CD4-positive, alpha-beta T cell treated with Interleukin-17A for 1 hour (primary cell): ENCODE results near the gene CCDC74B.
"Not testable (repeated sequence)": the region's sequence is repeated elsewhere in the genome, so short reads cannot be mapped to it uniquely, and the experiment has no call there.

ENCODE experiments used
- DNase-seq: peaks from one replicate; pipeline ENCODE4 v3.0.0-alpha.2; 2020

CCDC74B gene

DNA sequence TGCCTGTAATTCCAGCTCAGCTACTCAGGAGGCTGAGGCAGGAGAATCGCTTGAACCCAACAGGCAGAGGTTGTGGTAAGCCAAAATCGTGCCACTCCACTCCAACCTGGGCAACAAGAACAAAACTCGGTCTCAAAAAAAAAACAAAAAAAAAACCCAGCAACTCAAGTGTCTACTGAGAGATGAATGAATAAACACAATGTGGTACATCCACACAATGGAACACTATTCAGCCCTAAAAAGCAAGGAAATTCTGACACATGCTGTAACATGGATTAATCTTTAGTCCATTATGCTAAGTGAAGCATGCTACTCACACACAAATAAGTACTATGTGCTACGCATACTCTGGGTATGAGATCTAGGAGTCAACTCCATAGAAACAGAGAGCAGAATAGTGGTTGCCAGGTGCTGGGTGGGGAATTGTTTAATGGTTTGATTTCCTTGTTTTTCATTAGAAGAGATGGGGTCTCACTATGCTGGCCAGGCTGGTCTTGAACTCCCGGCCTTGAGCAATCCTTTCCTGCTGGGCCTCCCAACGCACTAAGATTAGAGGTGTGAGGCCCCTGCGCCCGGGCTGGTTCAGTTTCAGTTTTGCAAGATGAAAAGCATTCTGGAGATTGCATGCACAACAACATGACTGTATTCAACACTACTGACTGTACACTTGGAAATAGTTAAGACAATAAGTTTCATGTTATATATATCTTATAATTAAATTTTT lies 20.5 kb upstream of the CCDC74B start:
- no peak for DNase-seq

DNA sequence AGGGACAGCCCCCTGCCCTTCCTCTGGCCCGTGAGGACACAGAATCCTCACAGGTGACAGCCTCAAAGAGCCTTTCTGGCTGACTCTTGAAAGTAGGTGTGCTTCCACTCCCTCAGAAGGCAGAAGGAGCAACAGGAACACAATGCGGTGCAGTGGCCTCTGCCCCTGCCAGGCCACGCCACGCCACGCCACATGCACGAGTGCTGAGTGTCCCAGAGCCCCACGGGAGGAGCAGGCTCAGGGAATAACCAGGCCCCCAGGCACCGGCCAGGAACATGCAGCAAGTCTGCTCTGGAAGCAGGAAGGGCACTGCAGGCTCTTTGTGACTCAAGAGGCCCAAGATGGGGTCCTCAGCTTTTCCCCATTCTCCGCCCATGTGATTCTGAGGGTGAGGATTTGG lies 18.1 kb upstream of the CCDC74B start:
- DNase-seq, result no peak

DNA sequence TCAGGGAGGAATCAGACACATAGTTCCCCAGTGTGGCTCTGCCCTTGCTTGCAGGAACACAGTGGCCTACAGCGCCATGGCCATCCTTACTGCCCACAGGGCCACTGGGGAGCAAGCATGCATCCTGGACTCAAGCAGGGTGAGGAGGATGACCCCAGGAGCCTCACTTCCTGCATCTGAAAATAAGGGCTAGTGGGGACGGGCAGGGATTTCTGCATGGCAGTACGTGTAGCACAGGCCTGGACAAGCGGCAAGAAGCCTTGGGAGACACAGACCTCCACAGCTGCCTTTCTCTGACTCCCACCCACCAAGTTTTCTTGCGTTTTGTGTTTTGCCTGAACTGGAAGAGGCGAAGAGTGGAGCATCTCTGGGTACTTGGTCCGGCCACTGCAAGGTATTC lies 17.6 kb upstream of the CCDC74B start:
- not testable (repeated sequence) for DNase-seq

DNA sequence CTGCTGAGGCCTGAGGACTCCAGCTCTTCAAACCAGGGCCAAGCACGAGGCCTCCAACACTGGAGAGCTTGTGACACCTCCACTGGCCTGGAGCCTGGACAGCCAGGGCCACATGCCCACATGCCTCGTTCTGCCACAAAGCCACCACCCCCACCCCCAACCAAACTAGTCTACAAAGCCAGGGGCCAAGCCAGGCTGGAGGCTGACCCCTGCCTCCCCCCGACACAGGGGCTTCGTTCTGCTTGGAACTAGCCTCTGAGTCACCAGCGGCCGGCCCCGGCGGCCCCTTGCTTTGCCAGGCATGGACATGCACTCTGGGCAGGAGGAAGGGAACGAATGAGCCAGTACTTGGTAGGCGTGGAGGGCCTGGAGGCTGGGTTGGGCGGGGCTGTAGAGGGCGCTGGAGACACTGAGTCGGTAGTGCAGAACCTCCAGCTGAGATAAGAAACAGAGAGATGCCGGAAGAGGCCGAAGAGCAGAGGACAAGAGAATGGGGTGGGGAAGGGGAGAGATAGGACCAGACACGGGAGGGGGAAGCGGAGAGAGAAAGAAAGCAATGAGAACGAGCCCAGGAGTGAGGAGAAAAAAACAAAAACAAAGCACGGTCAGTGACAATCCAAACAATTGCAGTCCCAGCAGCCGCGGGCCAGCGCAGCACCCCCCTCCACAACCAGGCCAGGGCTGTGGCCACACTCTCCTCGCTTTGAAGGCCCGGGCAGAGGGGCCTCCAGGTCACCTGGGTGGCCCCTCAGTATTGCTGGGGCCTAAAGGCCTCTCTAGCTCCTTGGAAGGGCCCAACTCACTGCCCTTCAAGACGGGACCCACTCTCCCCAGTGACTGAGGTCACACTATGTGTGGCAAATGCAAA lies 16.2 kb upstream of the CCDC74B start:
- DNase-seq, result not testable (repeated sequence)

DNA sequence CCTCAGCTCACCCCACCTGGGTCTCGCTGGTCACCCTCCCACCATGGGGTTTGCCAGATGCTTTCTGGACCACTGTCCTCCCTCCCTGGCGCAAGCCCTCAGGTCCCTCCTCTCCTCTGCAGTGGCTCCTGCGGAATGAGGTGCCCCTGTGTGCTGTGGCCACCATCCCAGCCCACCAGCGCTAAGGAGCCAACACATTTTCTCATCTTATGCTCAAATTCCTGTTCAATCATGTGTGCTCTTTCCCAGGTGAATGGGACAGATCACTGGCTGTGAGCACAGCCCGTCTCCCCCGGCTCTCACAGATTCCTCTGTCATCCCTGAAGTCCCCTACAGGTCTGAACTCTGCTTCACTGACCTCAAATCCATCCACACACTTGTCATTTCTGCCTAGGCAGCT lies 15.2 kb upstream of the CCDC74B start:
- DNase-seq, result no peak

DNA sequence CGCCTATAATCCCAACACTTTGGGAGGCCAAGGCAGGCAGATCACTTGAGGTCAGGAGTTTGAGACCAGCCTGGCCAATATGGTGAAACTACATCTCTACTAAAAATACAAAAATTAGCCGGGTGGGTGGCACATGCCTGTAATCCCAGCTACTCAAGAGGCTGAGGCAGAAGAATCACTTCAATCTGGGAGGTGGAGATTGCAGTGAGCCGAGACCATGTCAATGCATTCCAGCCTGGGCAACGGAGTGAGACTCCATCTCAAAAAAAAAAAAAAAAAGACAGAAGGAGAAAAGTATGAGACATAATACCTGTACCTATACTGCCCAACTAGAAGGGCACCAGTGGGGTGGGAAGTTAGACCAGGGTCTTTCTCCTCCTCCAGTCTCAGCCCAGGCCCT lies 14.5 kb upstream of the CCDC74B start:
- DNase-seq, result not testable (repeated sequence)

DNA sequence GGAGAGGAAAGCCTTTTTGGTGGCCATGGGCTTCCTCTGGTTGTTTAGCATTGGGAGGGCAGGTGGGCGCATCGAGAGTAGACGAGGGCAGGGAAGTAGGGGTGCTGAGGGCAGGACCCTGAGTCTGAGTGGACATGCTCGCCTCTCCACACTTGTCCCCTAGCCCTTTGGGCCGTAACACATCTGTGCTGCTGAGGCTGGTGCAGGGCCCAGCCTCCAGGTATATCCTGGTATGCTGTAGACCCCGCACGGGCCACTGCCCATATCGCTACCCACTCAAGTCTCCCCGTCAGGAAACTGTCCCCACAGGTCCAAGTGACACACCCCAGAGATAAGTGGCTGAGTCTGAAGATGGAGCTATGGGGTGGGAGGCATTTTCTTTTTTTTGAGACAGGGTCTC lies 13.7 kb upstream of the CCDC74B start:
- DNase-seq, result no peak

DNA sequence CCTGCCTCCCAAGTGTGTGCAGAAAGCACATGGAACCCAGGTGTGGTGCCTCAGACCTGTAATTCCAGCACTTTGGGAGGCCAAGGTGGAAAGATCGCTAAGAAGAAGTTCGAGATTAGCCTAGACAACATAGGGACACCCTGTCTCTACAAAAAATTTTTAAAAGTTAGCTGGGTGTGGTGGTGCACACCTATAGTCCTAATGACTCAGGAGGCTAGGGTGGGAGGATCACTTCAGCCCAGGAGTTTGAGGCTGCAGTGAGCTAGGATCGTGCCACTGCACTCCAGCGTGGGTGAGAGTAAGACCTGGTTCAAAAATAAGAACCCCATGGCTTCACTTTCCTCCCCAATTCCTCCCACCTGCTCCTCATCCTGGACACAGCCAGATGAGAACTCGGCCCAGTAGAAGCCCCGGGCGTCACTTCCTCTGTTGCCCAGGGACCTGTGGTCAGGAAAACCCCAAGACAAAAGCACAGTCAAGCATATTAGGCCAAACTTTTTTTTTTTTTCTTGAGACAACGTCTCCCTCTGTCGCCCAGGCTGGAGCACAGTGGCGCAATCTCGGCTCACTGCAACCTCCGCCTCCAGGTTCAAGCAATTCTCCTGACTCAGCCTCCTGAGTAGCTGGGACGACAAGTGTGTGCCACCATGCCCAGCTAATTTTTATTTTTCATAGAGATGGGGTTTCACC lies 13.1 kb upstream of the CCDC74B start:
- peak; percentile 13 for DNase-seq

DNA sequence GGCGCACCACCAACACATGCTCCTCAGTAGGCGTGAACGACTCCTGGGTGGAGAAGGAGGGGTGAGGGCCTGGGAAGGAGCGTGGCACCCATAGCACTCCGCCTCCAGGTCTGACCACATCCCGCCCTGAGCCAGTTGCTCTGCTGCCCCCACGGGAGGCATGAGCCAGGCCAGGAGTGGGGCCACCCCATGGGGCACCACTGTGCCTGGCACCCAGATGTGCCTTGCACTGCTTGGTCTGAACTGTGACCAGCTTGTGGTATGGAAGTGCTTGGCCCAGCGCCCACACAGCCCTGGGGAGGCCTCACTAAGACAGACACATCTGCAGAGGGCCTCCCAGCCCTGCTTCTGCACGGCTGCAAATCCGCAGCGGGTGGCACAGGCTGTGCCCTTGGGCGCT lies 12.4 kb upstream of the CCDC74B start:
- DNase-seq, result not testable (repeated sequence)

DNA sequence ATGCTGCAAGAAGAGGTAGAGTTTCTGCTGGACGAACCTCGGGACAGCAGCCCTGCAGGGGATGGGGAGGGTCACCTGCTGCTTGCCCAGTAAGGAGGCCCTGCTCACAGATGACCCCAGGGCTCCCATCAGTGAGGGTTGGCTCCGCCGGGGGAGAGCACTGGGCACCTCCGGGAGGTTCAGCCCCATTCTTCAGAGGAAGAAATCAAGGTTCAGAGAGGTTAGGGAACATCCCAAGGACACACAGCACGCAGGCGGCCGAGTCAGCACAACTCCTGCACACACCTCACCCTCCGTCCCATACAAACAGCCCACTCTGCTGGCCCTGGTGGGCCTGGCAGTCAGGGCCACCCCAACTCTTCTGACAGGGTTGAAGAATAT lies 11.7 kb upstream of the CCDC74B start:
- DNase-seq, result no peak

DNA sequence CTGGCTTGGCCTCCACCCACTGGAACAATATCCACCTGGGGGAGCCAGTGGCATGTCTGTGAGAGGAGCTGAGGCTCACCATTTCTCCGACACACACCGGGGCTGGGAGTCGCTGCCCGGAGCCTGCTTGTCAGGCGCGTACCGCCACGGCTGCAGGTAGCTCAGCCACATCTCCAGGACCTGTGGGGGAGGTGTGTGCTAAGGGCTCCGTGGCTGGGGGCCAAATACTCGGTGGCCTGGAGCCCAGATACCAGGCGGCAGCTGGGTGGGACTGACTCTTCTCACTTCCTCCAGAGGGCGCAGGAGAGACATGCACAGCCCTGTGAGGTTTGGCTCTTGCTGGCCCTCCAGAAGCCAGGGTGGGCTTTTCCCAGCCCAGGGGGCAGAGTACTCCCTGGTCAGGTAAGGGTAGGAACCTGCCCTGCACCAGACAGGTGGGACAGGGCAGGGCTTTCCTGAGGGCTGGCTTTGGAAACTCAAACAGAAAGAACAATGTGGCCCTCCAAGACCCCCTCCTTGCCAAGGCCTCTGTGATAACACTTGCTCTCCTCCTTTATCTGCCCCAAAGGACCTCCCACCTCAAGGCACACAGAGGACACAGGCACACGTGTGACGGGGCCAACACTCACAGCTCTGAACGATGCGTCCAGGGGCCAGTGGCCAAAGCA lies 11.2 kb upstream of the CCDC74B start:
- DNase-seq, result peak; percentile 8

DNA sequence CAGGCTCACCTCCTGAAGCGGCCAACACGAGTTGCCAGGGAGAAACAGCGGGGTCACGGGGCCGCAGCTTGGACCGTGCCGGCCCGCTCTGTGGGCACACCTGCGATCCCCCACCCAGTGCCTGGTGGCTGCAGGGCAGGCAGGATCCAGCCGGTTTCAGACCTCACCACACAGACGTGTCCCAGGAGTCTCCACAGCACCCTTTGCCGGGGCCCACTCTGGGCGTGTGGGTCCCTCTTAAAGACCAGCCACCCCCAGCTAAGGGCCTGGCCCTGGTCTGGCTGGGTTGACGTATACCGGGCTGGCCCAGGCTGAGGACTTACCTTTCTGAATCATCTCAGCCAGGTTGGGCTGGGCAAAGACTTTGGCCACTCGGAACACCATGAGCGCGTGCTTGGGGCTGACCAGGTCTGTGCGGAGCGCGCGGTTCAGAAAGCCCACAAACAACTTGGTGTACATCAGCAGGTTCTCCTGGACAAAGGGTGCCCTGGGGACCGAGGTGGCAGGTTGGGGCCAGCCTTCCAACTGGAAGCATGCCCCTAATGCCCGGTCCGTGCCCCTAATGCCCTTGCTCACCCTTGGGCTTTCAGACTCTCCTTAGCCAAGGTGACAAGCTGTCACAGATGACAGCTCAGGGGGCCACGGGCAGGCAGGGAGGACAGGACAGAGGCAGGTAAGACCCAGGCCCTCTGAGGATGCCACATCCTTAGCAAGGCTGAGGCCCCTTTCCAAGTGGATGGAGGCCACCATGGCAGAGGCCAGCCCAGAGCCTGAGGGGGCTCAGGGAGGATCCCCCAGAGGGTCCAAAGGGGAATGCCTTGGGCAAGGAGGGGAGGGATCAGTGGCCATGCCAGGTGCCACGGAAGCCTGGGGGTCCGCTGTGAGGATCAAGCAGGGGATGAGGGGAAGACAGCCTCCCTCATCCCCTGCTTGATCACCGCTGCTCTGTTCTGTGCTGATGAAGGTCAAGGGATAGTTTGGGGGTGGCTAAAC lies 10.2 kb upstream of the CCDC74B start:
- no peak for DNase-seq

DNA sequence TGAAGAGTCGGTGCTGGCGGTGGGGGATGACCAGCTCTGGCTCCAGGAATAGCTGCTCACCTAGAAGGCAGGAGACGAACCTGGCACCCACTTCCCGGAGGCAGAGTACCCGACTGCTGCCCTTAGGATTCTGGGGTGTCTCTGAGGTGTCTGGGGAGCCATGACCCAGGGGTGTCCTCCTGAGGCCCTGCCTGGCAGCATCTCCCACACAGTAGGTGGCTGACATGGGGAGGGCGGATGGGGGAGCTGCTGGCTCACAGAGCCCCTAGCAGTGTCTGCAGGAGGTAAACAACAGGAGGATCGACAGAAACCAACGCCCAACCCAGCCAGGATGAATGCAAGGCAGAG lies 9.5 kb upstream of the CCDC74B start:
- DNase-seq, result not testable (repeated sequence)

DNA sequence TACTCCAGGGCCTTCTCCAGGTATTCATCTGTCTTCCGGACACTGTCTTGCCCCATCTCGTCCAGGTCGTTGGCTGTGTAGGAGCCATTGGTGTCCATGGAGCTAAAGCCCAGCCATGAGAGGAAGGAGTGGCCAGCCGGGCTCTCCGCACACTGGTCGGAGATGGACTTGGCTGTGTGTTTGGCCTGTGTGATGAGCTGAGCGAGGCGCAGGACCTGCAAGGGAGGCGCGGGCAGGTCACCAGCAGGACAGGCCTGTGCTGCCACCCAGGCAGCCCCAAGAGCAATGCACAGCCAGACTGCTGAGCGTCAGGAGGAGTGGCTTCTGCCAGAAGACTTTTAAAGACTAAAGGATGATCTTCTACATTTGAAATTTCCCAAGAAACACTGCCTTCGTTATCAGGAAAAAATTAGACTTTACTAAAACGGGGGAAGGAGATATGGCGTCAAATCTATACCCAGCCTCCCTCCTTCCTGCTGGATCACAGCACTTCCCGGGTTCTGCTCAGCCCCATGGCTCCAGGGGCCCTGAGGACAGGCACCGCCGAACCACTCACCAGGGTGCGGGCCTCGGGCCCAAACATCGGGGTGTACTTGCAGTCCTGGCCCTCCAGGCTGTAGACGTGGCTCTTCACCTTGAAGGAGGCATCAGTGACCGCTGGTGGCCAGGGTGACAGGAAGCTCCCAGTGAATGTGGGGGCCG lies 9.0 kb upstream of the CCDC74B start:
- DNase-seq, result not testable (repeated sequence)

DNA sequence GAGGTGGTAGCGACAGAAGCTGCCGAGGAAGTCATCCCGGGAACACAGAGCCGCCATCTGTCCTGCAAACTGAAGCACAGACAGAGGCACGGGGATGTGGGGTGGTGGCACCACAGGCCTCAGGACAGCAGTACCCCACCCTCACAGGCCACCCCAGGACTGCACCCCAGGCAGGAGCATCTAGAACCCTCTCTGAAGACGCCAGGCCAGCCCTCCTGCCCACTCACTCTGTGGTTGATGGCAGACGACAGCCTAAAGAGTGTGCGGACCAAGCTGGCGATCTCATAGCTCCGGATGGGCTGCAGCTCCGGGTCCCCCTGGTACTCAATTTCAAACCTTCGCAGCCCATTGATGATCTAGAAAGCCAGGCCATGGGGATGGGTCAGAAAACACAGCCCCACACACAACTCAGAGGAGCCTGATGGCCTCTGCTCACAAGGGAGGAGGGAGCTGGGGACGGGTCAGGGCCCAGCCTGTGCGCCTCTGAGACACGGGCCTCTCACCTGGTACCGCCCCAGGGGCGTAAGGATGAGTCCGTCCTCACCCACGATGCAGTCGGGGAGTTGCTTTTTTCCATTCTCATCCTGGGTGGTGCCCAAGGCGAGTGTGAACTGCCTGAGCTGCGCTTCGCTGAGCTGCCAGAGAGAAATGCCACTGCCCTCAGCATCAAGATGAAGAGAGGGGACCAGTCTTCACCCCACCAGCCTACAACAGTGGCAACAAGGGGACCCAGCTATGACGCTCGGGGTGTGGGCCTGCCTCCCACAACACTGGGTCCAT lies 8.1 kb upstream of the CCDC74B start:
- DNase-seq, result no peak

DNA sequence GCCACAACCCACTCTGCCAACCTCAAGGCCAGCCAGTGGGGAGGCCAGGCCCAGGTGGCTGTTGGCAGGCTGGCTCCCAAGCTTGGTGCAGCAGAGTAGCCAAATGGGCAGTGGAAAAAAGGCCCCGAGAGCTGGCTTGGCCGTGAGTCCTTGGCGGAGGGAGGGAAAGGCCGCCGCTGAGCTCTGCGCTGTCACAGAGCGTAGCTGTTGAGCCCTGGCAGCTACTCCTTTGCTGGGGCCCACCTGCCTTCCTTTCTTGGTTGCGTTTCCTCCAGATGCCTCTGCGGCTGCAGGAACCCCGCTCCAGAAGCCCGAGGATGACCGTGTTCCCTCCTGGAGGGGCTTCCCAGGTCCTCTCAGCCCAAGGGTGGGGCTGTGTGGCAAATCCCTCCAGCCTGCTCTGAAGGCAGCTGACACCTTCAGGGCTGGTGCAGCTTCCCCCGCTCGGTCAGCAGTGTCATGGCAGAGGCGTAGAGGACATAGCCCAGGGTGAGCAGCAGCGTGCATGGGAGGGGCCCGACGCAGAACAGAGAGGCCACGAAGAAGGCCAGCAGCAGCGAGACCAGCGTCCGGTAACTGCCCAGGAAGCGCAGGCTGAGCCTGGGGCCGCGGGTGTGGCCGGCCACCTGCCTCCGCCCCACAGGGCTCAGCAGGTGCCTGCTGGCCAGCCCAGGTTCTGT lies 7.4 kb upstream of the CCDC74B start:
- not testable (repeated sequence) for DNase-seq

DNA sequence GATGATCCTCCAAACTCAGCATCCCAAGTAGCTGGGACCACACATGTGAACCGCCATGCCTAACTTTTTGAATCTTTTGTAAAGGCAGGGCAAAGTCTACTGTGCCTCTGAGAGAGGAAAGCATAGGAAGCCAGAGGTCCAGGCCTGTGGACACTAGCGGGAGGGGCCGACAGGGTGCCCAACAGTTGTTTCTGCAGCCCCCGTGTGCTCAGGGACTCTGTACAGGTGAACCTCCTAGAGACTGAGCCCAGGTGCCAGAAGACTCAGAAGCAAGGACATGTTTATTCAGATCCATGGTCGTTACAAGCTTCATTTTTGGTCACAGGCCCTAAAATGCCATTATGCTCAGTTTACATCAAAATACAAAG lies 6.2 kb upstream of the CCDC74B start:
- DNase-seq, result not testable (repeated sequence)

DNA sequence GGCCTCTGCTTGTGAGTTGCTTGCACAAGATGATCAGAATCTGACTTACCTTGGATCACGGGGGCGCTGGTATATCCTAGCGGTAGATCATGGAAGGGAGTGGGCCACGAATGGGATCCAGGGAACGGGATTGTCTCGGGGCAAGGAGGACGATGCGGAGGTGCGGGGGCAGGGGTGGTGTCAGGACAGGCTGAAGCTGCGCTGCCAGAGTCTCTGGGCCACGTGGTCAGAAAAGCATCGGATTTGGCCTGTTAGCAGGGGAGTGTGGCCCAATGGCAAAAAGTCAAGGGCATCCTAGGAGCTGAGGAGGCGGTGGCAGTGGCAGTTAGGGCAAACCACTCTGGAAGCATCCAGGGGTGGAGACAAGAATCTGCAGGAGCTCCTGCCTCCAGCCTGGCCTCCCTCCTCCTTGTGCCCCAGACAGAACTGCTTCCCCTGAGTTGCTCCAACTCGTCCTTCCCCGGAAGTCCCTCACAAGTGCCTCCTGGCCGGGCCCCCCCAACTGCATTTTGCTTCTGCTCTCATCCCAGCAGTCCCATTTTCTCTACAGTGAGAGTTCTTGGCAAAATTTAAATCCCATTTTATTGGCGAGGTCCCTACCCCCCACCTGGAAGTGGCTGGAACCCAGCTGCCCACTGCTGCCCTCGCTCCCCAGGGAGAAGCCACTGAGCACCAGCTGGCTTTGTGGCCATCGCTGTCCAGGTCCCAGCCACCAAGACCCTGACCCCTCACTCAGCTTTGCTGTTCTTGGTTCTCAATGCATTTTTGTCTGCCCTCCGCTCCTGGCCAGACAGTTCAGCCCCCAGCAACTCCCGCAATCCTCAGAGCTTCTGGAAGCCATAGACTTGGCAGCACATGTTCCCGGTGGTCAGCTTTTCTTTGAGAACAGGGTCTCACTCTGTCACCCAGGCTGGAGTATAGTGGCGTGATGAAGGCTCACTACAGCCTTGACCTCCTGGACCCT lies 5.6 kb upstream of the CCDC74B start:
- no peak for DNase-seq

DNA sequence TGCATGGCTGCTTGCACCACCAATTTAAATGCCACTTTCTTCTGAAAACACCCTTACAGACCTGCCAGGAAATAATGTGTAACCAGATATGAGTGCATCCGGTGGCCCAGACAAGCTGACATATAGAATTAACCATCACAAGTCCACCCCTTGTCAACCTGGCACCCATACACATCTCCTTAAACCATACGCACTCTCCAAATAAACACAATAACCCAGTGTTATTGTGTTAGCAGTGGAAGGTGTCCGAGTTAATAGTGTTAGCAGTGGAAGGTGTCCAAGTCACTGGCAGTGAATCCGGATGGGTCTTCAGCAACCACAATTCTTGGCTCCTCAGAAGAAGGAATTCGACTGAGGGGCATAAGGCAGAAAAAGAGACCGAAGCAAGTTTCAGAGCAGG lies 3.6 kb upstream of the CCDC74B start:
- DNase-seq, result not testable (repeated sequence)
